Activated T-helper 9 cell treated with anti-CD3 and anti-CD28 coated beads, Interleukin-2, amount 50 U/mL, for 16 hours (primary cell): Measurements from ENCODE around the gene MGAT5B.

Source experiments
- DNase-seq: peaks from one replicate; pipeline ENCODE4 v3.0.0-alpha.2; 2020; ENCODE audit warnings: low read depth

The MGAT5B gene

DNA sequence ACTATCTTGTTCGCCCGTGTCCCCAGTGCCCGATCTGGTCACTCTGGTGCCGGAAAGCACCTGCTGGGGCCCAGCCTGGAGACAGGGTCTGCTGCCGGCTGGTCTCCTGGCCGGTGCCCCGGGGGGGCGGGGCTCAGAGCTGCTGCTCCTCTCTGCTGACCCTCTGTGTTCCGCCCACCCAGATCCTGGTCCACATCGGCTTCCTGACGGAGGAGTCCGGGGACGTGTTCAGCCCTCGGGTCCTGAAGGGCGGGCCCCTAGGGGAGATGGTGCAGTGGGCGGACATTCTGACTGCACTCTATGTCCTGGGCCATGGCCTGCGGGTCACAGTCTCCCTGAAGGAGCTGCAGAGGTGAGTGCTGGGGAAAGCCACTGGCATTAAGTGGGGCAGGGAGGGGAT lies 37.6 kb downstream of the MGAT5B start:
- DNase-seq, result no peak

- DNase-seq, result no peak
These were observed 38.3 kb downstream of the MGAT5B start for GRCh38 chr17:76906463-76906862.

DNA sequence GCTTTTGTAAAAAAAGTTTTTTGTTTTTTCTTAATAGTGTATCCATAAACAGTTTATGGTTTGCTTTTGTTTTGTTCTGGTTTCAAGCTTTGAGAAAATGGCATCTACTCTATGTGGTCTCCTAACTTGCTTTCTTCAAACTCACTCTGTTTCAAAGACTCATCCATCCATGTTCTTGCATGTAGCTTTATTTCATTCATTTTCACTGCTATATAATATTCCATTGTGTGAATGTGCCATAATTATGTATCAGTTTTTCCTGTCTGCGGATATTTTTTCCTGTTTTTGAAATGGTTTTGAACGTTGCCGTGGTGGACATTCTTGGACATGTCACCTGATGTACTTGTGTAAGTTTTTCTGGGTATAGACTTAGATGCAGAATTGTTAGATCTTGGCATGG lies 39.1 kb downstream of the MGAT5B start:
- no peak for DNase-seq

- DNase-seq, result no peak
These were observed 42.0 kb downstream of the MGAT5B start for GRCh38 chr17:76909971-76910760.

- no peak for DNase-seq
These were observed 43.3 kb downstream of the MGAT5B start for GRCh38 chr17:76911299-76912017.

- no peak for DNase-seq
These were observed 44.4 kb downstream of the MGAT5B start for GRCh38 chr17:76912421-76913164.

DNA sequence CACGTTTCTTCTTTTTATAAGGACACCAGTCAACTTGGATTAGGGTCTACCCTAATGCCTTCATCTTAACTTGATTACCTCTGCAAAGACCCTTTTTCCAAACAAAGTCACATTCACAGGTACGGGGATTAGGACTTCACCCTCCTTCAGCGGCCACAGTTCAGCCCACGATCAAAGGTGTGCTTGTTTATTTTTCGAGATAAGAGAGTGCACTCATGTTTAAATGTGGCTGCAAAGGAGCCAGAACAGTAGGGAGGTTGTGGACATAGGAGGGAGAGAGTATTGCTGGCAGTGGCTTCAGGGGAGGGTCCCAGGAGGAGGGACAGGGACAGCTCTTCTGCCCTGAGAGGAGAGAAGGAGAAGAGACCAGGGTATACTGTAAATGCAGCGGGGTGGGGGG lies 46.7 kb downstream of the MGAT5B start:
- DNase-seq, result no peak

GRCh38 chr17:76915840-76916510 lies 47.8 kb downstream of the MGAT5B start:
- DNase-seq, result no peak

- DNase-seq, result no peak
These were observed 49.6 kb downstream of the MGAT5B start for GRCh38 chr17:76917829-76918228.

DNA sequence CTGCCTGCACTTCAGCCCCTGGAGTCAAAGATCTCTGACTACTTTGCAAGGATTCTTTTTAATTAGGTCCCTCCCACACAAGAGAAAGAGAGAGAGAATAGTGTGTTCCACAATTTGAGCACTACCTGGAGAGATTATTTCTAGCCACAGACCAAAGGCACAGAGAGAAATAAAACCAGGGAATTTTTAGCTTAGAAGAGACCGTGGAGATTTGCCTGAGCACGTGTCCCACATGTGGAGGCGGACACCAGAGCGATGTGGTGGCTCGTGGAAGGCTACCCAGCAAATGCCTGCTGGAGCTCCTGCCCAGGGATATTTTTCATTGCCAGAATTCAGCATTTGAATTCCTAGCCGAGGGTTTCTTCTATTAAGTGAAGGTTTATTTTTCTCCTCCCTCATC lies 50.6 kb downstream of the MGAT5B start:
- DNase-seq, result no peak

GRCh38 chr17:76920364-76921139 lies 52.3 kb downstream of the MGAT5B start:
- no peak for DNase-seq

- DNase-seq, result no peak
These were observed 53.3 kb downstream of the MGAT5B start for GRCh38 chr17:76921340-76922036.

DNA sequence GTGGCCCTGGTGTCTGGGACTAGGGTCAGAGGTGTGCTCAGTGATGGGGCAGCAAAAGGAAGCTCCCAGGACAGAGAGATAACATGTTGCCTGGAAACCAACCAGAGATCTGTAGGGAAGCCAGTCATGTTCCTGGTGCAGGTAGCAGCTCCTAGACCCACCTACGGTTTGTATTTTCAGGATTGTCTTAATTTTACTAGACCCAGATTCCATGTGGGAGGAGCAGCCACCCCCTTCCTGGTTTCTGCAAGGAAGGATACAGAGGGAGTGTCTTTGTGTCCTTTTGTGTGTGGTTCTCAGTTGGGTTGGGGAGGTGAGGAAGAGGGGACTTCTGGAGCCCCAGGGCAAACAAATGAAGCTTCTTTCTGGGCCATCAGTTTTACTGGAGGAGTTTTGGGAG lies 53.9 kb downstream of the MGAT5B start:
- no peak for DNase-seq

GRCh38 chr17:76922967-76923366 lies 54.8 kb downstream of the MGAT5B start:
- DNase-seq, result no peak

DNA sequence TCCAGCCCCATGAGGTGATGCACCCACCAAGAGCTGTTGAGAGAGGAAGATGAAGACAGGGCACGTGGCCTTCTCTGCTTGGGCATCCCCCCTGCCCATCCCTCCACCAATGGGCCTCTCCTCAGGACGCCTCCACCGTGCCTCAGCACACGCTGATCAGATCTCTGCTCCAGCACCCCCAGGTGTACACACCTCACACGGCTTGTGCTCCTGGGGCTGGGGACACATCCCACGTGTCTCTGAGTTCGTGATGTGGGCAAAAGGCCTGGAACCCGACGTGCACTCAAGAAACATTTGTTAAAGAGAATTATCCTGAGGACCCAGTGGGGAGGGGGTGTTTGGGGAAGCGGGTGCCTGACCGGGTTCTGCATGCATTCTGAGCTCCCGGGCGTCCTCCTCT lies 55.3 kb downstream of the MGAT5B start:
- DNase-seq, result no peak

- DNase-seq, result no peak
These were observed 56.4 kb downstream of the MGAT5B start for GRCh38 chr17:76924345-76925342.

- no peak for DNase-seq
These were observed 57.3 kb downstream of the MGAT5B start for GRCh38 chr17:76925441-76925891.

GRCh38 chr17:76926237-76926866 lies 58.1 kb downstream of the MGAT5B start:
- DNase-seq, result no peak

GRCh38 chr17:76927577-76927976 lies 59.4 kb downstream of the MGAT5B start:
- no peak for DNase-seq
